ENCODE results near the gene PDE11A.

DNA sequence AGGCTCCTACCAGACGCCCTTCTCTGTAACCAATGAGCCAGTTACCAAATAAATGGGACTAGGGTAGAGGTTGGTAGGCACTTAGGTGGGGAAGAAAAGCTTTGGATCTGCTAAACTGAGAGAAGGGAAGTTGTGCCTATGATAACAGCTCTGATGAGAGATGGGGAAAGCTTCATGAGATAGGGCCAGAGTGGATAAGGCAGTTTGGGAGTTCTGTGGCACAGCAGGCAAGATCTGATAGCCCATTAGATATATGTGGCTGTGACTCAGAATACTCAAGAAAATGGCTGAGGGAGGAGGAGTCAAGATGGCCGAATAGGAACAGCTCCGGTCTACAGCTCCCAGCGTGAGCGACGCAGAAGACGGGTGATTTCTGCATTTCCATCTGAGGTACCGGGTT, 99.8 kb downstream of the PDE11A start:
- no peak for TF ChIP-seq CBX3 (IDR thresholded peaks at IDR 0.05; ENCODE audit: low read depth)
- TF ChIP-seq, protein P1, sequence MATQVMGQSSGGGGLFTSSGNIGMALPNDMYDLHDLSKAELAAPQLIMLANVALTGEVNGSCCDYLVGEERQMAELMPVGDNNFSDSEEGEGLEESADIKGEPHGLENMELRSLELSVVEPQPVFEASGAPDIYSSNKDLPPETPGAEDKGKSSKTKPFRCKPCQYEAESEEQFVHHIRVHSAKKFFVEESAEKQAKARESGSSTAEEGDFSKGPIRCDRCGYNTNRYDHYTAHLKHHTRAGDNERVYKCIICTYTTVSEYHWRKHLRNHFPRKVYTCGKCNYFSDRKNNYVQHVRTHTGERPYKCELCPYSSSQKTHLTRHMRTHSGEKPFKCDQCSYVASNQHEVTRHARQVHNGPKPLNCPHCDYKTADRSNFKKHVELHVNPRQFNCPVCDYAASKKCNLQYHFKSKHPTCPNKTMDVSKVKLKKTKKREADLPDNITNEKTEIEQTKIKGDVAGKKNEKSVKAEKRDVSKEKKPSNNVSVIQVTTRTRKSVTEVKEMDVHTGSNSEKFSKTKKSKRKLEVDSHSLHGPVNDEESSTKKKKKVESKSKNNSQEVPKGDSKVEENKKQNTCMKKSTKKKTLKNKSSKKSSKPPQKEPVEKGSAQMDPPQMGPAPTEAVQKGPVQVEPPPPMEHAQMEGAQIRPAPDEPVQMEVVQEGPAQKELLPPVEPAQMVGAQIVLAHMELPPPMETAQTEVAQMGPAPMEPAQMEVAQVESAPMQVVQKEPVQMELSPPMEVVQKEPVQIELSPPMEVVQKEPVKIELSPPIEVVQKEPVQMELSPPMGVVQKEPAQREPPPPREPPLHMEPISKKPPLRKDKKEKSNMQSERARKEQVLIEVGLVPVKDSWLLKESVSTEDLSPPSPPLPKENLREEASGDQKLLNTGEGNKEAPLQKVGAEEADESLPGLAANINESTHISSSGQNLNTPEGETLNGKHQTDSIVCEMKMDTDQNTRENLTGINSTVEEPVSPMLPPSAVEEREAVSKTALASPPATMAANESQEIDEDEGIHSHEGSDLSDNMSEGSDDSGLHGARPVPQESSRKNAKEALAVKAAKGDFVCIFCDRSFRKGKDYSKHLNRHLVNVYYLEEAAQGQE (IDR thresholded peaks at IDR 0.05; ENCODE audit: low read depth), result no peak
- TF ChIP-seq, protein P2, sequence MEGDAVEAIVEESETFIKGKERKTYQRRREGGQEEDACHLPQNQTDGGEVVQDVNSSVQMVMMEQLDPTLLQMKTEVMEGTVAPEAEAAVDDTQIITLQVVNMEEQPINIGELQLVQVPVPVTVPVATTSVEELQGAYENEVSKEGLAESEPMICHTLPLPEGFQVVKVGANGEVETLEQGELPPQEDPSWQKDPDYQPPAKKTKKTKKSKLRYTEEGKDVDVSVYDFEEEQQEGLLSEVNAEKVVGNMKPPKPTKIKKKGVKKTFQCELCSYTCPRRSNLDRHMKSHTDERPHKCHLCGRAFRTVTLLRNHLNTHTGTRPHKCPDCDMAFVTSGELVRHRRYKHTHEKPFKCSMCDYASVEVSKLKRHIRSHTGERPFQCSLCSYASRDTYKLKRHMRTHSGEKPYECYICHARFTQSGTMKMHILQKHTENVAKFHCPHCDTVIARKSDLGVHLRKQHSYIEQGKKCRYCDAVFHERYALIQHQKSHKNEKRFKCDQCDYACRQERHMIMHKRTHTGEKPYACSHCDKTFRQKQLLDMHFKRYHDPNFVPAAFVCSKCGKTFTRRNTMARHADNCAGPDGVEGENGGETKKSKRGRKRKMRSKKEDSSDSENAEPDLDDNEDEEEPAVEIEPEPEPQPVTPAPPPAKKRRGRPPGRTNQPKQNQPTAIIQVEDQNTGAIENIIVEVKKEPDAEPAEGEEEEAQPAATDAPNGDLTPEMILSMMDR (IDR thresholded peaks at IDR 0.05 in 2 of 3, conservative IDR thresholded peaks at IDR 0.05 in 1 of 3; ENCODE audit: borderline replicate concordance in 1 of 3, insufficient read depth in 1 of 3, low read depth in 2 of 3, low read length in 2 of 3), result no peak
- no peak for TF ChIP-seq EZH2 (IDR thresholded peaks at IDR 0.05)
- TF ChIP-seq POLR2A (IDR thresholded peaks at IDR 0.05; ENCODE audit: borderline replicate concordance, extremely low read depth, insufficient read depth, insufficient read length), result no peak
- no peak for TF ChIP-seq POLR2AphosphoS5 (IDR thresholded peaks at IDR 0.05; ENCODE audit: low read depth, low read length)
- TF ChIP-seq EZH2phosphoT487 (IDR thresholded peaks at IDR 0.05; ENCODE audit: borderline replicate concordance), result no peak
- TF ChIP-seq SP1 (IDR thresholded peaks at IDR 0.05; ENCODE audit: low read depth), result no peak
- no peak for TF ChIP-seq YY1 (IDR thresholded peaks at IDR 0.05; ENCODE audit: extremely low read depth, insufficient replicate concordance, low read depth, low read length)
- no peak for TF ChIP-seq EGR1 (IDR thresholded peaks at IDR 0.05; ENCODE audit: low read depth)
